Measurements from ENCODE around the gene PALLD. TPM values are rescaled to one million over a fixed set of nuclear protein-coding genes. Genes with fewer than 3 reads are reported as not detected.
"Not testable (repeated sequence)": the region's sequence is repeated elsewhere in the genome, so short reads cannot be mapped to it uniquely, and the experiment has no call there.

Gene PALLD
- total RNA-seq, 1 experiment from 2014 or later = 27.6 TPM

- DNase-seq = no peak
- intact Hi-C loops (cut with micrococcal nuclease; ENCODE audit: unreplicated experiment) = no loop called here
- H3K27ac Mint-ChIP-seq (ENCODE audit: unreplicated experiment) = no peak overlapping the region
- CTCF ChIA-PET = no interaction called here
- H3K4me1 Mint-ChIP-seq (ENCODE audit: low read depth, unreplicated experiment) = no peaks in the 10 kb centered on the region
- H3K36me3 Mint-ChIP-seq (ENCODE audit: insufficient read depth, unreplicated experiment) = no peaks in the 10 kb centered on the region
- no TSS peak for BruUV-seq (replicated peaks)
- no peaks in the 10 kb centered on the region for H3K27me3 Mint-ChIP-seq (ENCODE audit: unreplicated experiment)
- no peak overlapping the region for H3K4me3 Mint-ChIP-seq (ENCODE audit: low read depth, unreplicated experiment)
- TF ChIP-seq CTCF (IDR thresholded peaks at IDR 0.05; ENCODE audit: unreplicated experiment) = no peak
- peaks cover 2% of the 10 kb centered on the region for H3K9me3 Mint-ChIP-seq (ENCODE audit: low read depth, unreplicated experiment)
Measured at GRCh38 chr4:168930413-168931196, 433.8 kb downstream of the PALLD start.

GRCh38 chr4:168931215-168931650 is 434.4 kb downstream of the PALLD start:
- CTCF ChIA-PET = no interaction called here
- Mint-ChIP-seq H3K27ac (ENCODE audit: unreplicated experiment) (no peak overlapping the region), H3K27me3 (ENCODE audit: unreplicated experiment) (no peaks in the 10 kb centered on the region), H3K4me1 (ENCODE audit: low read depth, unreplicated experiment) (no peaks in the 10 kb centered on the region), H3K9me3 (ENCODE audit: low read depth, unreplicated experiment) (peaks cover 2% of the 10 kb centered on the region), H3K4me3 (ENCODE audit: low read depth, unreplicated experiment) (no peak overlapping the region), H3K36me3 (ENCODE audit: insufficient read depth, unreplicated experiment) (no peaks in the 10 kb centered on the region)
- intact Hi-C loops (cut with micrococcal nuclease; ENCODE audit: unreplicated experiment) = no loop called here
- no peak for DNase-seq
- TF ChIP-seq CTCF (IDR thresholded peaks at IDR 0.05; ENCODE audit: unreplicated experiment) = no peak
- BruUV-seq (replicated peaks) = no TSS peak

GRCh38 chr4:168932138-168932537 is 435.3 kb downstream of the PALLD start:
- Mint-ChIP-seq H3K27me3 (ENCODE audit: unreplicated experiment) (no peaks in the 10 kb centered on the region), H3K9me3 (ENCODE audit: low read depth, unreplicated experiment) (peaks cover 5% of the 10 kb centered on the region), H3K36me3 (ENCODE audit: insufficient read depth, unreplicated experiment) (no peaks in the 10 kb centered on the region), H3K4me3 (ENCODE audit: low read depth, unreplicated experiment) (no peak overlapping the region), H3K27ac (ENCODE audit: unreplicated experiment) (no peak overlapping the region), H3K4me1 (ENCODE audit: low read depth, unreplicated experiment) (no peaks in the 10 kb centered on the region)
- intact Hi-C loops (cut with micrococcal nuclease; ENCODE audit: unreplicated experiment) = no loop called here
- CTCF ChIA-PET = no interaction called here
- no peak for DNase-seq
- no TSS peak for BruUV-seq (replicated peaks)
- TF ChIP-seq CTCF (IDR thresholded peaks at IDR 0.05; ENCODE audit: unreplicated experiment) = no peak

DNA sequence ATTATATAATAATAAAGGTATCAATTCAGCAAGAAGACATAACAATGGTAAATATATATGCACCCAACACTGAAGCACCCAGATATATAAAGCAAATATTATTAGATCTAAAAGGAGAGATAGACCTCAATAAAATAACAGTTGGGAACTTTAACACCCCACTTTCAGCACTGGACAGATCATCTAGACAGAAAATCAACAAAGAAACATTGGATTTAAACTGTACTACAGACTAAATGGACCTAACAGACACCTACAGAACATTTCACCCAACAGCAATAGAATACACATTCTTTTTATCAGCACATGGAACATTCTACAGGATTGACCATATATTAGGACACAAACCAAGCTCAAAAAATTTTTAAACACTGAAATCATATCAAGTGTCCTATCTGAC is 436.6 kb downstream of the PALLD start:
- Mint-ChIP-seq H3K4me1 (ENCODE audit: low read depth, unreplicated experiment) (no peaks in the 10 kb centered on the region), H3K9me3 (ENCODE audit: low read depth, unreplicated experiment) (peaks cover 5% of the 10 kb centered on the region), H3K27me3 (ENCODE audit: unreplicated experiment) (no peaks in the 10 kb centered on the region), H3K36me3 (ENCODE audit: insufficient read depth, unreplicated experiment) (no peaks in the 10 kb centered on the region), H3K4me3 (ENCODE audit: low read depth, unreplicated experiment) (no peak overlapping the region), H3K27ac (ENCODE audit: unreplicated experiment) (no peak overlapping the region)
- no peak for DNase-seq
- no peak for TF ChIP-seq CTCF (IDR thresholded peaks at IDR 0.05; ENCODE audit: unreplicated experiment)
- intact Hi-C loops (cut with micrococcal nuclease; ENCODE audit: unreplicated experiment) = no loop called here
- no TSS peak for BruUV-seq (replicated peaks)
- CTCF ChIA-PET = no interaction called here

- BruUV-seq (replicated peaks); H3K4me3 Mint-ChIP-seq (ENCODE audit: low read depth, unreplicated experiment); intact Hi-C loops (cut with micrococcal nuclease; ENCODE audit: unreplicated experiment); H3K9me3 Mint-ChIP-seq (ENCODE audit: low read depth, unreplicated experiment); H3K27me3 Mint-ChIP-seq (ENCODE audit: unreplicated experiment); CTCF ChIA-PET; DNase-seq; H3K36me3 Mint-ChIP-seq (ENCODE audit: insufficient read depth, unreplicated experiment); H3K27ac Mint-ChIP-seq (ENCODE audit: unreplicated experiment); H3K4me1 Mint-ChIP-seq (ENCODE audit: low read depth, unreplicated experiment): not testable (repeated sequence)
Measured at GRCh38 chr4:168937473-168937872, 440.6 kb downstream of the PALLD start.

Data from Calu3 (cell line).